ENCODE data around the gene RFX8.
A peak's percentile ranks its signal among the peaks of the same experiment; 100 is the strongest.
"Not testable (repeated sequence)": the region's sequence is repeated elsewhere in the genome, so short reads cannot be mapped to it uniquely, and the experiment has no call there.

Gene RFX8

GRCh38 chr2:101439716-101440115 lies 35.2 kb downstream of the RFX8 start:
- DNase-seq = no peak

GRCh38 chr2:101438555-101438954 lies 36.4 kb downstream of the RFX8 start:
- DNase-seq = not testable (repeated sequence)

- DNase-seq = no peak
Observed at GRCh38 chr2:101435001-101435862, 39.7 kb downstream of the RFX8 start.

- DNase-seq = no peak
Observed at GRCh38 chr2:101433465-101433864, 41.4 kb downstream of the RFX8 start.

GRCh38 chr2:101432411-101433181 lies 42.3 kb downstream of the RFX8 start:
- no peak for DNase-seq

GRCh38 chr2:101431486-101431885 lies 43.4 kb downstream of the RFX8 start:
- no peak for DNase-seq

GRCh38 chr2:101430156-101430555 lies 44.8 kb downstream of the RFX8 start:
- DNase-seq = no peak

GRCh38 chr2:101429453-101429852 lies 45.5 kb downstream of the RFX8 start:
- DNase-seq = no peak

- no peak for DNase-seq
Observed at GRCh38 chr2:101428422-101429176, 46.3 kb downstream of the RFX8 start.

GRCh38 chr2:101427743-101428142 lies 47.2 kb downstream of the RFX8 start:
- DNase-seq = no peak

GRCh38 chr2:101427240-101427639 lies 47.7 kb downstream of the RFX8 start:
- DNase-seq = no peak

- DNase-seq = no peak
Observed at GRCh38 chr2:101426822-101427221, 48.1 kb downstream of the RFX8 start.

GRCh38 chr2:101420623-101421022 lies 54.3 kb downstream of the RFX8 start:
- no peak for DNase-seq

- peak; percentile 66 to 74 for DNase-seq
Observed at GRCh38 chr2:101419096-101419663, 55.7 kb downstream of the RFX8 start.

GRCh38 chr2:101418460-101419095 lies 56.3 kb downstream of the RFX8 start:
- DNase-seq = no peak

GRCh38 chr2:101416609-101417008 lies 58.3 kb downstream of the RFX8 start:
- no peak for DNase-seq

- DNase-seq = no peak
Observed at GRCh38 chr2:101415884-101416283, 59.0 kb downstream of the RFX8 start.

- no peak for DNase-seq
Observed at GRCh38 chr2:101415220-101415619, 59.7 kb downstream of the RFX8 start.

GRCh38 chr2:101412092-101412694 lies 62.7 kb downstream of the RFX8 start:
- DNase-seq = no peak

GRCh38 chr2:101410746-101411145 lies 64.2 kb downstream of the RFX8 start:
- DNase-seq = no peak

GRCh38 chr2:101410114-101410513 lies 64.8 kb downstream of the RFX8 start:
- no peak for DNase-seq

- no peak for DNase-seq
Observed at GRCh38 chr2:101409699-101410098, 65.2 kb downstream of the RFX8 start.
